Neuronal stem cell (in vitro differentiated cells): Measurements from ENCODE around the gene PKLR.

Source experiments
- DNase-seq: peaks from one replicate; pipeline ENCODE4 v3.0.0-alpha.2; 2013; ENCODE audit warnings: low spot score
- H2AFZ ChIP-seq: one replicate; pipeline ENCODE4 v1.6.1; 2013; ENCODE audit warnings: mild to moderate bottlenecking, low read length, inconsistent platforms
- H2AK5ac ChIP-seq: 2 replicates; pipeline ENCODE4 v1.6.1; 2013; ENCODE audit warnings: low read depth, mild to moderate bottlenecking, inconsistent platforms, low read length, moderate library complexity, mixed read lengths
- H2BK120ac ChIP-seq: 2 replicates; pipeline ENCODE4 v1.6.1; 2013; ENCODE audit warnings: low read depth, mild to moderate bottlenecking, inconsistent platforms, low read length, moderate library complexity, mixed read lengths
- H2BK12ac ChIP-seq: one replicate; pipeline ENCODE4 v1.6.1; 2013; ENCODE audit warnings: low read length, inconsistent platforms
- H2BK15ac ChIP-seq: 2 replicates; pipeline ENCODE4 v1.6.1; 2013; ENCODE audit warnings: mild to moderate bottlenecking, low read length, inconsistent platforms, mixed read lengths
- H2BK5ac ChIP-seq: one replicate; pipeline ENCODE4 v1.6.1; 2013; ENCODE audit warnings: inconsistent platforms, mild to moderate bottlenecking, low read length, moderate library complexity
- H3K14ac ChIP-seq: one replicate; pipeline ENCODE4 v1.6.1; 2013; ENCODE audit warnings: low read length, inconsistent platforms
- H3K18ac ChIP-seq: 2 replicates; pipeline ENCODE4 v1.6.1; 2013; ENCODE audit warnings: low read length, inconsistent platforms
- H3K23ac ChIP-seq: 2 replicates; pipeline ENCODE4 v1.6.1; 2013; ENCODE audit warnings: low read depth, mild to moderate bottlenecking, mixed read lengths, low read length, inconsistent platforms; ENCODE audit not compliant: poor library complexity
- H3K27ac ChIP-seq: replicated peaks from 3 replicates; pipeline ENCODE4 v1.5.1; 2013; ENCODE audit warnings: low read length, inconsistent platforms
- H3K27me3 ChIP-seq, 3 experiments: 2 replicates each; pipeline ENCODE4 v1.6.1; 2013; ENCODE audit warnings: low read length in 3 of 3, mild to moderate bottlenecking in 2 of 3, inconsistent platforms in 1 of 3, low read depth in 1 of 3, mixed read lengths in 1 of 3, moderate library complexity in 1 of 3; ENCODE audit not compliant: control insufficient read depth in 3 of 3, insufficient read depth in 3 of 3
- H3K36me3 ChIP-seq, 2 donors: replicated peaks in 1 of 2; 2 replicates each; pipeline ENCODE4 v1.6.1; 2013; ENCODE audit warnings: low read length in 2 of 2; ENCODE audit not compliant: control insufficient read depth in 2 of 2, insufficient read depth in 2 of 2
- H3K4ac ChIP-seq: 2 replicates; pipeline ENCODE4 v1.6.1; 2013; ENCODE audit warnings: inconsistent platforms, mild to moderate bottlenecking, low read length, moderate library complexity
- H3K4me1 ChIP-seq, 2 donors: 1 replicate in 1 of 2; 2 replicates in 1 of 2; pipeline ENCODE4 v1.6.1; 2013; ENCODE audit warnings: low read length in 2 of 2, low read depth in 1 of 2; ENCODE audit not compliant: control insufficient read depth in 2 of 2, insufficient read depth in 1 of 2
- H3K4me2 ChIP-seq: one replicate; pipeline ENCODE4 v1.6.1; 2013; ENCODE audit warnings: mild to moderate bottlenecking, low read length, inconsistent platforms; ENCODE audit not compliant: insufficient read depth, poor library complexity, severe bottlenecking
- H3K4me3 ChIP-seq, 2 donors: 2 replicates each; pipeline ENCODE4 v1.5.1; 2013; ENCODE audit warnings: low read length in 2 of 2, mild to moderate bottlenecking in 2 of 2, inconsistent platforms in 1 of 2, moderate library complexity in 1 of 2
- H3K79me1 ChIP-seq: one replicate; pipeline ENCODE4 v1.6.1; 2013; ENCODE audit warnings: low read depth, mild to moderate bottlenecking, inconsistent platforms, low read length, moderate library complexity
- H3K9ac ChIP-seq: one replicate; pipeline ENCODE4 v1.6.1; 2013; ENCODE audit warnings: mild to moderate bottlenecking, low read depth, low read length, inconsistent platforms; ENCODE audit not compliant: poor library complexity
- H3K9me3 ChIP-seq, 2 donors: replicated peaks in 1 of 2; 2 replicates each; pipeline versions ENCODE3 to v1.6.1; 2013; ENCODE audit warnings: low read length in 2 of 2, mild to moderate bottlenecking in 2 of 2, inconsistent platforms in 1 of 2, low read depth in 1 of 2, mixed read lengths in 1 of 2, moderate library complexity in 1 of 2; ENCODE audit not compliant: control insufficient read depth in 2 of 2, insufficient read depth in 1 of 2
- H4K8ac ChIP-seq: one replicate; pipeline ENCODE4 v1.6.1; 2013; ENCODE audit warnings: low read depth, mild to moderate bottlenecking, inconsistent platforms, low read length, moderate library complexity
- H4K91ac ChIP-seq: one replicate; pipeline ENCODE4 v1.6.1; 2013; ENCODE audit warnings: low read length, low read depth, mild to moderate bottlenecking, inconsistent platforms; ENCODE audit not compliant: poor library complexity
- WGBS, 2 donors: extraction: QIAGEN DNeasy Blood & Tissue Kit; methylation state at CpG; one replicate each; pipeline ENCODE4 v1.1.7; 2013; ENCODE audit warnings: missing lambda C conversion rate in 2 of 2, mixed read lengths in 1 of 2; ENCODE audit not compliant: insufficient read length in 2 of 2, insufficient replicate concordance in 1 of 2; ENCODE audit errors: extremely low coverage in 2 of 2; 5-methylcytosine and 5-hydroxymethylcytosine counted together

PKLR gene

GRCh38 chr1:155261852-155262673 lies 39.2 kb downstream of the PKLR start, which contains the start of gene SCAMP3:
Gene SCAMP3, minus strand, starts transcription at chr1:155262360. Its CDS starts 209 bp downstream, at chr1:155262151.
- no peak within 1 kb of the TSS for H4K91ac ChIP-seq
- no peak within 1 kb of the TSS for H3K14ac ChIP-seq
- no peak within 1 kb of the TSS for H3K4ac ChIP-seq
- peak within 1 kb of the TSS; percentile 80 to 94 for H3K4me3 ChIP-seq
- no peaks in the 10 kb centered on the region for H3K27me3 ChIP-seq
- H2AFZ ChIP-seq: peak within 1 kb of the TSS; percentile 89
- H2AK5ac ChIP-seq: peak within 1 kb of the TSS; percentile 76
- H3K9ac ChIP-seq: peak within 1 kb of the TSS; percentile 90
- no peak within 1 kb of the TSS for H2BK15ac ChIP-seq
- H3K4me1 ChIP-seq: peaks cover 7 to 11% of the 10 kb centered on the region in 2 donors
- peak; percentile 94 for DNase-seq
- H3K9me3 ChIP-seq: no peaks in the 10 kb centered on the region
- no peak within 1 kb of the TSS for H2BK5ac ChIP-seq
- H3K79me1 ChIP-seq: peaks cover 6% of the 10 kb centered on the region
- peak within 1 kb of the TSS; percentile 95 for H3K4me2 ChIP-seq
- H2BK12ac ChIP-seq: no peak within 1 kb of the TSS
- H3K36me3 ChIP-seq: peaks cover 37 to 69% of the 10 kb centered on the region in 2 donors
- peak within 1 kb of the TSS; percentile 83 for H3K27ac ChIP-seq
- WGBS, 2 donors: no CpG with 5 or more reads among the region's 47 CpGs
- H3K18ac ChIP-seq: peak within 1 kb of the TSS; percentile 92
- peak within 1 kb of the TSS; percentile 95 for H3K23ac ChIP-seq
- H4K8ac ChIP-seq: no peak within 1 kb of the TSS
- no peak within 1 kb of the TSS for H2BK120ac ChIP-seq

GRCh38 chr1:155261493-155261851 lies 39.8 kb downstream of the PKLR start:
- no peak overlapping the region for H4K8ac ChIP-seq
- peaks cover 6% of the 10 kb centered on the region for H3K79me1 ChIP-seq
- H2BK15ac ChIP-seq: no peak overlapping the region
- no peak overlapping the region for H4K91ac ChIP-seq
- H3K9ac ChIP-seq: peak overlapping the region; percentile 90
- H3K4ac ChIP-seq: no peak overlapping the region
- H3K14ac ChIP-seq: no peak overlapping the region
- H3K36me3 ChIP-seq: peaks cover 33 to 69% of the 10 kb centered on the region in 2 donors
- H2BK120ac ChIP-seq: no peak overlapping the region
- H2BK5ac ChIP-seq: no peak overlapping the region
- no peak overlapping the region for H3K23ac ChIP-seq
- peak overlapping the region; percentile 5 for H3K27ac ChIP-seq
- peak overlapping the region; percentile 95 for H3K4me2 ChIP-seq
- peak overlapping the region; percentile 5 for H3K18ac ChIP-seq
- H3K27me3 ChIP-seq: no peaks in the 10 kb centered on the region
- H2AK5ac ChIP-seq: peak overlapping the region; percentile 76
- H2BK12ac ChIP-seq: no peak overlapping the region
- H3K4me3 ChIP-seq: peak overlapping the region; percentile 80 to 94
- no peaks in the 10 kb centered on the region for H3K9me3 ChIP-seq
- no CpG with 5 or more reads among the region's 9 CpGs for WGBS, 2 donors
- H3K4me1 ChIP-seq: peaks cover 7 to 11% of the 10 kb centered on the region in 2 donors
- H2AFZ ChIP-seq: peak overlapping the region; percentile 89
- DNase-seq: no peak

- no CpG with 5 or more reads among the region's 5 CpGs for WGBS, 2 donors
- Histone ChIP-seq H3K4me2 (no peak overlapping the region), H2BK15ac (no peak overlapping the region), H2BK12ac (no peak overlapping the region), H3K27me3 (no peaks in the 10 kb centered on the region), H4K91ac (no peak overlapping the region), H3K36me3 (peaks cover 26 to 66% of the 10 kb centered on the region in 2 donors), H2BK5ac (no peak overlapping the region), H3K27ac (no peak overlapping the region), H3K79me1 (peaks cover 6% of the 10 kb centered on the region), H3K4me3 (peak overlapping the region in 1 of 2 donors; percentile 19), H3K14ac (no peak overlapping the region), H2BK120ac (no peak overlapping the region), H3K18ac (no peak overlapping the region), H2AK5ac (no peak overlapping the region), H3K9ac (no peak overlapping the region), H3K4me1 (peaks cover 8 to 16% of the 10 kb centered on the region in 2 donors), H3K9me3 (no peaks in the 10 kb centered on the region), H3K23ac (no peak overlapping the region), H3K4ac (no peak overlapping the region), H4K8ac (no peak overlapping the region), H2AFZ (no peak overlapping the region)
- no peak for DNase-seq
Measured at GRCh38 chr1:155260276-155260675, 41.0 kb downstream of the PKLR start.

- Histone ChIP-seq H3K4me3 (peak overlapping the region; percentile 27 to 70), H2AFZ (peak overlapping the region; percentile 97), H3K4me1 (peaks cover 18 to 29% of the 10 kb centered on the region in 2 donors), H3K27ac (peak overlapping the region; percentile 11), H3K27me3 (no peaks in the 10 kb centered on the region), H4K91ac (no peak overlapping the region), H2BK5ac (no peak overlapping the region), H4K8ac (no peak overlapping the region), H3K4ac (no peak overlapping the region), H3K79me1 (peaks cover 16% of the 10 kb centered on the region), H3K14ac (no peak overlapping the region), H3K23ac (no peak overlapping the region), H2AK5ac (peak overlapping the region; percentile 24), H2BK120ac (no peak overlapping the region), H3K18ac (peak overlapping the region; percentile 15), H2BK15ac (no peak overlapping the region), H3K9me3 (no peaks in the 10 kb centered on the region), H2BK12ac (no peak overlapping the region), H3K9ac (no peak overlapping the region), H3K4me2 (peak overlapping the region; percentile 94), H3K36me3 (peaks cover 7 to 49% of the 10 kb centered on the region in 2 donors)
- WGBS, 2 donors: no CpG with 5 or more reads among the region's 20 CpGs
- no peak for DNase-seq
Measured at GRCh38 chr1:155256058-155256852, 45.0 kb downstream of the PKLR start.
